H9 (cell line): Measurements from ENCODE around the gene EVX2. TPM values are rescaled to one million over a fixed set of nuclear protein-coding genes. Genes with fewer than 3 reads are reported as not detected.

Experiments used
- DNase-seq: peaks from one replicate; pipeline ENCODE4 v3.0.0-alpha.2; 2017
- H2AFZ ChIP-seq: one replicate; pipeline ENCODE4 v1.6.1; 2013; ENCODE audit warnings: mild to moderate bottlenecking, low read length, control low read depth, moderate library complexity
- H2AK5ac ChIP-seq: 2 replicates; pipeline ENCODE4 v1.6.1; 2013; ENCODE audit warnings: low read length, control low read depth, mixed read lengths; ENCODE audit not compliant: insufficient read length
- H2BK120ac ChIP-seq: one replicate; pipeline ENCODE4 v1.6.1; 2013; ENCODE audit warnings: low read depth, mild to moderate bottlenecking, low read length, control low read depth, inconsistent platforms; ENCODE audit not compliant: poor library complexity, severe bottlenecking
- H2BK12ac ChIP-seq: 2 replicates; pipeline ENCODE4 v1.6.1; 2013; ENCODE audit warnings: low read length, control low read depth, mixed read lengths, low read depth; ENCODE audit not compliant: insufficient read length
- H2BK15ac ChIP-seq: 2 replicates; pipeline ENCODE4 v1.6.1; 2013; ENCODE audit warnings: low read depth, low read length, control low read depth
- H2BK20ac ChIP-seq: one replicate; pipeline ENCODE4 v1.6.1; 2013; ENCODE audit warnings: low read depth, mild to moderate bottlenecking, low read length, control low read depth, inconsistent platforms; ENCODE audit not compliant: poor library complexity, severe bottlenecking
- H2BK5ac ChIP-seq: 2 replicates; pipeline ENCODE4 v1.6.1; 2013; ENCODE audit warnings: low read length, control low read depth, mixed read lengths; ENCODE audit not compliant: insufficient read length
- H3K14ac ChIP-seq: 2 replicates; pipeline ENCODE4 v1.6.1; 2013; ENCODE audit warnings: low read length, control low read depth; ENCODE audit not compliant: insufficient read depth
- H3K18ac ChIP-seq: 2 replicates; pipeline ENCODE4 v1.6.1; 2013; ENCODE audit warnings: low read depth, mild to moderate bottlenecking, mixed read lengths, low read length, control low read depth; ENCODE audit not compliant: insufficient read length
- H3K23ac ChIP-seq: 2 replicates; pipeline ENCODE4 v1.6.1; 2013; ENCODE audit warnings: low read length, control low read depth, mixed read lengths, low read depth; ENCODE audit not compliant: insufficient read length
- H3K23me2 ChIP-seq: 2 replicates; pipeline ENCODE4 v1.6.1; 2013; ENCODE audit warnings: low read depth, mild to moderate bottlenecking, mixed read lengths, low read length, control low read depth; ENCODE audit not compliant: insufficient read length, poor library complexity, severe bottlenecking
- H3K27ac ChIP-seq: 2 replicates; pipeline ENCODE4 v1.5.1; 2013; ENCODE audit warnings: low read length, control low read depth, mixed read lengths, low read depth; ENCODE audit not compliant: insufficient read length
- H3K27me3 ChIP-seq: 2 replicates; pipeline ENCODE4 v1.6.1; 2013; ENCODE audit warnings: low read length, control low read depth, inconsistent platforms; ENCODE audit not compliant: insufficient read depth
- H3K4ac ChIP-seq: 2 replicates; pipeline ENCODE4 v1.6.1; 2013; ENCODE audit warnings: low read depth, mild to moderate bottlenecking, control low read depth, inconsistent platforms, low read length, moderate library complexity
- H3K4me1 ChIP-seq: 2 replicates; pipeline ENCODE4 v1.6.1; 2013; ENCODE audit warnings: low read length, control low read depth, inconsistent platforms; ENCODE audit not compliant: insufficient read depth
- H3K4me2 ChIP-seq: 2 replicates; pipeline ENCODE4 v1.6.1; 2013; ENCODE audit warnings: low read length, control low read depth, mixed read lengths; ENCODE audit not compliant: insufficient read length, insufficient read depth
- H3K56ac ChIP-seq: 2 replicates; pipeline ENCODE4 v1.6.1; 2013; ENCODE audit warnings: low read depth, mild to moderate bottlenecking, mixed read lengths, low read length, control low read depth; ENCODE audit not compliant: insufficient read length
- H3K79me1 ChIP-seq: 2 replicates; pipeline ENCODE4 v1.6.1; 2013; ENCODE audit warnings: low read depth, mild to moderate bottlenecking, moderate library complexity, low read length, control low read depth, inconsistent platforms; ENCODE audit not compliant: insufficient read depth, poor library complexity, severe bottlenecking
- H3K79me2 ChIP-seq: 2 replicates; pipeline ENCODE4 v1.6.1; 2013; ENCODE audit warnings: low read length, control low read depth, inconsistent platforms; ENCODE audit not compliant: insufficient read depth
- H3K9ac ChIP-seq: 2 replicates; pipeline ENCODE4 v1.6.1; 2013; ENCODE audit warnings: low read length, control low read depth, mixed read lengths; ENCODE audit not compliant: insufficient read length; ENCODE audit errors: extremely low read depth
- H3K9me3 ChIP-seq: one replicate; pipeline ENCODE4 v1.6.1; 2013; ENCODE audit warnings: low read depth, low read length, inconsistent platforms; ENCODE audit not compliant: control insufficient read depth
- H3T11ph ChIP-seq: one replicate; pipeline ENCODE4 v1.6.1; 2013; ENCODE audit warnings: mild to moderate bottlenecking, low read length, control low read depth, inconsistent platforms
- H4K20me1 ChIP-seq: one replicate; pipeline ENCODE4 v1.6.1; 2013; ENCODE audit not compliant: control insufficient read depth, insufficient read length, insufficient read depth
- H4K5ac ChIP-seq: 2 replicates; pipeline ENCODE4 v1.6.1; 2013; ENCODE audit warnings: low read depth, mild to moderate bottlenecking, mixed read lengths, low read length, control low read depth; ENCODE audit not compliant: insufficient read length
- H4K8ac ChIP-seq: replicated peaks from 2 replicates; pipeline ENCODE4 v1.6.1; 2013; ENCODE audit warnings: low read length, control low read depth, mixed read lengths, low read depth; ENCODE audit not compliant: insufficient read length
- H4K91ac ChIP-seq: 2 replicates; pipeline ENCODE4 v1.6.1; 2013; ENCODE audit warnings: low read depth, mild to moderate bottlenecking, moderate library complexity, mixed read lengths, low read length, control low read depth; ENCODE audit not compliant: insufficient read length
- H3K27ac Mint-ChIP-seq, 3 experiments: 2 replicates in 2 of 3; 3 replicates in 1 of 3; pipeline ENCODE4 v1.8.0; 2020 to 2021; ENCODE audit warnings: mixed read lengths in 3 of 3, mild to moderate bottlenecking in 1 of 3, moderate library complexity in 1 of 3
- H3K27me3 Mint-ChIP-seq: 2 replicates; pipeline ENCODE4 v1.8.0; 2021; ENCODE audit warnings: low read depth, mild to moderate bottlenecking, moderate library complexity, mixed read lengths
- H3K36me3 Mint-ChIP-seq, 3 experiments: 2 replicates in 2 of 3; 3 replicates in 1 of 3; pipeline ENCODE4 v1.8.0; 2020 to 2021; ENCODE audit warnings: low read depth in 3 of 3, mixed read lengths in 3 of 3; ENCODE audit not compliant: insufficient read depth in 1 of 3
- H3K4me1 Mint-ChIP-seq, 2 experiments: 2 replicates each; pipeline ENCODE4 v1.8.0; 2020; ENCODE audit warnings: mixed read lengths in 2 of 2
- H3K4me3 Mint-ChIP-seq, 2 experiments: 2 replicates in 1 of 2; 3 replicates in 1 of 2; pipeline ENCODE4 v1.8.0; 2020 to 2021; ENCODE audit warnings: mild to moderate bottlenecking in 2 of 2, mixed read lengths in 2 of 2, moderate library complexity in 1 of 2
- H3K9me3 Mint-ChIP-seq, 2 experiments: 2 replicates in 1 of 2; 3 replicates in 1 of 2; pipeline ENCODE4 v1.8.0; 2020; ENCODE audit warnings: mild to moderate bottlenecking in 2 of 2, mixed read lengths in 2 of 2, moderate library complexity in 1 of 2
- WGBS: extraction: QIAGEN DNeasy Blood & Tissue Kit; methylation state at CpG from one replicate; pipeline ENCODE4 v1.1.7; 2013; ENCODE audit warnings: missing lambda C conversion rate, low lambda C conversion rate, mixed read lengths; ENCODE audit not compliant: insufficient read length; ENCODE audit errors: extremely low coverage; 5-methylcytosine and 5-hydroxymethylcytosine counted together
- total RNA-seq: library from RNA; stranded (reverse); gene quantifications from 2 replicates; pipeline ENCODE4 v1.2.1, GENCODE V29; 2021
- TF ChIP-seq, protein P1 (sequence below): fragments of 200-600 bp; sonication (generic); conservative IDR thresholded peaks from 3 replicates; pipeline ENCODE4 v1.8.0; 2021; ENCODE audit warnings: antibody characterized with exemption, mild to moderate bottlenecking

Gene EVX2
- total RNA-seq, 1 experiment from 2014 or later: not detected

DNA sequence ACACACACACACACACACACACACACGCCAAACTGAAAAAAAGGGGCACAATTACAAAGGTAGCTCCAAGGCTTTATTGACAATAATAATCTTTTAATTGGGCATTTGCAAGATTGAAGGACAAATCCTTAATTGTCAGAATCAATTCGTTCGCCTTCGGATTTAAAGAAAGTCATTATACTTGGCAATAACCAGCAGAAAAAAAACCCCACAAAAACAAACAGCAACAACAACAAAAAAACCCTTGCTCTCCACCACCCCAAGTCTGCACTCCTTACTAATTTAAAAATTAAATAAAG lies 44.0 kb upstream of the EVX2 start:
- H3K23me2 ChIP-seq: no peaks in the 10 kb centered on the region
- H3K27ac Mint-ChIP-seq: no peak overlapping the region
- H3K27me3 Mint-ChIP-seq: peaks cover 97% of the 10 kb centered on the region
- H3K36me3 Mint-ChIP-seq: no peaks in the 10 kb centered on the region; a peak in 2 of 7 replicates
- H2AFZ ChIP-seq: no peak overlapping the region
- H3K27ac ChIP-seq: no peak overlapping the region
- TF ChIP-seq, protein P1, sequence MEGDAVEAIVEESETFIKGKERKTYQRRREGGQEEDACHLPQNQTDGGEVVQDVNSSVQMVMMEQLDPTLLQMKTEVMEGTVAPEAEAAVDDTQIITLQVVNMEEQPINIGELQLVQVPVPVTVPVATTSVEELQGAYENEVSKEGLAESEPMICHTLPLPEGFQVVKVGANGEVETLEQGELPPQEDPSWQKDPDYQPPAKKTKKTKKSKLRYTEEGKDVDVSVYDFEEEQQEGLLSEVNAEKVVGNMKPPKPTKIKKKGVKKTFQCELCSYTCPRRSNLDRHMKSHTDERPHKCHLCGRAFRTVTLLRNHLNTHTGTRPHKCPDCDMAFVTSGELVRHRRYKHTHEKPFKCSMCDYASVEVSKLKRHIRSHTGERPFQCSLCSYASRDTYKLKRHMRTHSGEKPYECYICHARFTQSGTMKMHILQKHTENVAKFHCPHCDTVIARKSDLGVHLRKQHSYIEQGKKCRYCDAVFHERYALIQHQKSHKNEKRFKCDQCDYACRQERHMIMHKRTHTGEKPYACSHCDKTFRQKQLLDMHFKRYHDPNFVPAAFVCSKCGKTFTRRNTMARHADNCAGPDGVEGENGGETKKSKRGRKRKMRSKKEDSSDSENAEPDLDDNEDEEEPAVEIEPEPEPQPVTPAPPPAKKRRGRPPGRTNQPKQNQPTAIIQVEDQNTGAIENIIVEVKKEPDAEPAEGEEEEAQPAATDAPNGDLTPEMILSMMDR: no peak
- H4K8ac ChIP-seq: no peak overlapping the region
- no peak overlapping the region for H3K4me2 ChIP-seq
- WGBS: no CpG with 5 or more reads among the region's 4 CpGs
- H4K20me1 ChIP-seq: no peaks in the 10 kb centered on the region
- H3K4me1 ChIP-seq: no peaks in the 10 kb centered on the region
- H4K5ac ChIP-seq: no peak overlapping the region
- H2BK120ac ChIP-seq: no peak overlapping the region
- peaks cover 89% of the 10 kb centered on the region for H3K27me3 ChIP-seq
- H2BK20ac ChIP-seq: no peak overlapping the region
- H3K14ac ChIP-seq: no peak overlapping the region
- H3K23ac ChIP-seq: no peak overlapping the region
- peaks cover 2 to 17% of the 10 kb centered on the region in 2 experiments; a peak in 4 of 5 replicates for H3K9me3 Mint-ChIP-seq
- H3K4me1 Mint-ChIP-seq: peaks cover 12 to 20% of the 10 kb centered on the region in 2 experiments
- H2BK12ac ChIP-seq: no peak overlapping the region
- H3K79me1 ChIP-seq: no peaks in the 10 kb centered on the region
- no peak overlapping the region for H3K4ac ChIP-seq
- H3K4me3 Mint-ChIP-seq: peak overlapping the region in 1 of 2 experiments; percentile 30; a peak in 1 of 5 replicates
- H3K9me3 ChIP-seq: no peaks in the 10 kb centered on the region
- H2BK15ac ChIP-seq: no peak overlapping the region
- H4K91ac ChIP-seq: no peak overlapping the region
- H3T11ph ChIP-seq: no peak overlapping the region
- no peak overlapping the region for H3K18ac ChIP-seq
- no peak overlapping the region for H2AK5ac ChIP-seq
- no peak overlapping the region for H3K9ac ChIP-seq
- H2BK5ac ChIP-seq: no peak overlapping the region
- H3K56ac ChIP-seq: no peak overlapping the region
- H3K79me2 ChIP-seq: no peaks in the 10 kb centered on the region
- DNase-seq: no peak
